NB4 (cell line): ENCODE data around the gene ZNF544.

Experiments
- POLR2A ChIP-seq: IDR thresholded peaks from 2 replicates; pipeline ENCODE4 v1.6.1; 2011; ENCODE audit warnings: mild to moderate bottlenecking; ENCODE audit not compliant: insufficient read length; ENCODE audit errors: extremely low read depth
- TF ChIP-seq, protein P1 (sequence below): IDR thresholded peaks from one replicate; pipeline ENCODE4 v1.5.1; 2012; ENCODE audit warnings: low read depth, low read length

DNA sequence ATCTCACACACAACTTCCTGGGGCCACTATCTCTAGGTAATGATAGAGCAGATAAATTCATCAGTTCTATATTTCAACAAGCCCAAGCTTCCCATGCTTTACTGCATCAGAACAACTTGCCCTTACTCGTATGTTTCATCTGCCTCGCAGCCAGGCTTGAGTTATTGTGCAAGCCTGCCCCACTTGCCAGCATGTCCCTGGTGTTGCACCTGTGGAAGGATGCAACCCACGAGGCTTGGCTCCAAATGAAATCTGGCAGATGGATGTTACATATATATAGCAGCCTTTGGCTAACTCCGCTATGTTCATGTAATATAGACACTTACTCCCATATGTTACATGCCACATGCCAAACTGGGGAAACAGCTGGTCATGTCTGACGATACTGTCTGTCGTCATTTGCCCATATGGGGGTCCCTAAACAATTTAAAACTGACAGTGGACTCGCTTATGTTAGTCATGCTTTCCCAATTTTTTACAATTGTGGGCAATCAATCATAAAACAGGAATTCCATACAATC is 82.7 kb downstream of the ZNF544 start:
- TF ChIP-seq, protein P1, sequence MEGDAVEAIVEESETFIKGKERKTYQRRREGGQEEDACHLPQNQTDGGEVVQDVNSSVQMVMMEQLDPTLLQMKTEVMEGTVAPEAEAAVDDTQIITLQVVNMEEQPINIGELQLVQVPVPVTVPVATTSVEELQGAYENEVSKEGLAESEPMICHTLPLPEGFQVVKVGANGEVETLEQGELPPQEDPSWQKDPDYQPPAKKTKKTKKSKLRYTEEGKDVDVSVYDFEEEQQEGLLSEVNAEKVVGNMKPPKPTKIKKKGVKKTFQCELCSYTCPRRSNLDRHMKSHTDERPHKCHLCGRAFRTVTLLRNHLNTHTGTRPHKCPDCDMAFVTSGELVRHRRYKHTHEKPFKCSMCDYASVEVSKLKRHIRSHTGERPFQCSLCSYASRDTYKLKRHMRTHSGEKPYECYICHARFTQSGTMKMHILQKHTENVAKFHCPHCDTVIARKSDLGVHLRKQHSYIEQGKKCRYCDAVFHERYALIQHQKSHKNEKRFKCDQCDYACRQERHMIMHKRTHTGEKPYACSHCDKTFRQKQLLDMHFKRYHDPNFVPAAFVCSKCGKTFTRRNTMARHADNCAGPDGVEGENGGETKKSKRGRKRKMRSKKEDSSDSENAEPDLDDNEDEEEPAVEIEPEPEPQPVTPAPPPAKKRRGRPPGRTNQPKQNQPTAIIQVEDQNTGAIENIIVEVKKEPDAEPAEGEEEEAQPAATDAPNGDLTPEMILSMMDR: no peak
- no peak for TF ChIP-seq POLR2A
